Liver (tissue), 9 donors: Measurements from ENCODE around the gene SCAF11. TPM values are rescaled to one million over a fixed set of nuclear protein-coding genes. Genes with fewer than 3 reads are reported as not detected.

Source experiments
- DNase-seq: peaks from one replicate; pipeline ENCODE4 v3.0.0-alpha.2; 2017; ENCODE audit warnings: low spot score
- H3K27ac ChIP-seq, 2 donors: one replicate each; pipeline ENCODE4 v1.7.0; 2013; ENCODE audit warnings: inconsistent platforms in 2 of 2, low read length in 2 of 2, control low read depth in 1 of 2, low read depth in 1 of 2, mild to moderate bottlenecking in 1 of 2
- H3K27me3 ChIP-seq, 4 donors: one replicate each; pipeline versions ENCODE4 v1.6.1 to v1.7.0; 2013; ENCODE audit warnings: low read length in 3 of 4, inconsistent platforms in 1 of 4, mild to moderate bottlenecking in 1 of 4, moderate library complexity in 1 of 4; ENCODE audit not compliant: control insufficient read depth in 4 of 4, insufficient read depth in 4 of 4
- H3K36me3 ChIP-seq, 4 donors: one replicate each; pipeline versions ENCODE4 v1.6.1 to v1.7.0; 2013; ENCODE audit warnings: low read length in 3 of 4, mild to moderate bottlenecking in 3 of 4, low read depth in 1 of 4, moderate library complexity in 1 of 4; ENCODE audit not compliant: control insufficient read depth in 4 of 4, insufficient read depth in 3 of 4
- H3K4me1 ChIP-seq, 4 donors: one replicate each; pipeline versions ENCODE4 v1.6.1 to v1.7.0; 2013; ENCODE audit warnings: low read length in 3 of 4, mild to moderate bottlenecking in 3 of 4, moderate library complexity in 1 of 4; ENCODE audit not compliant: control insufficient read depth in 4 of 4, insufficient read depth in 4 of 4
- H3K4me3 ChIP-seq, 3 donors: one replicate each; pipeline versions ENCODE4 v1.6.1 to v1.7.0; 2013; ENCODE audit warnings: low read length in 3 of 3, control low read depth in 1 of 3, low read depth in 1 of 3, mild to moderate bottlenecking in 1 of 3
- H3K9ac ChIP-seq, 2 donors: one replicate each; pipeline ENCODE4 v1.7.0; 2013; ENCODE audit warnings: low read length in 2 of 2, mild to moderate bottlenecking in 2 of 2, moderate library complexity in 2 of 2, control low read depth in 1 of 2, low read depth in 1 of 2
- H3K9me3 ChIP-seq, 4 donors: one replicate each; pipeline versions ENCODE4 v1.6.1 to v1.7.0; 2013; ENCODE audit warnings: low read length in 3 of 4; ENCODE audit not compliant: control insufficient read depth in 4 of 4
- ATF3 ChIP-seq: IDR thresholded peaks from 2 replicates; pipeline ENCODE4 v1.6.1; 2016; ENCODE audit warnings: antibody characterized with exemption
- CTCF ChIP-seq: fragments of 150-350 bp; IDR thresholded peaks from 2 replicates; pipeline ENCODE4 v1.5.1; 2017; ENCODE audit warnings: improper control_type of control experiment, low read depth, low read length; ENCODE audit not compliant: missing input control
- EGR1 ChIP-seq, 2 donors: IDR thresholded peaks; 2 replicates each; pipeline ENCODE4 v1.6.1; 2016 to 2018; ENCODE audit warnings: antibody characterized with exemption in 2 of 2, low read depth in 2 of 2
- FOXA1 ChIP-seq: IDR thresholded peaks from 2 replicates; pipeline ENCODE4 v1.6.1; 2016; ENCODE audit warnings: antibody characterized with exemption
- FOXA2 ChIP-seq: IDR thresholded peaks from 2 replicates; pipeline ENCODE4 v1.6.1; 2016; ENCODE audit warnings: antibody characterized with exemption
- GABPA ChIP-seq, 2 donors: IDR thresholded peaks in 1 of 2; conservative IDR thresholded peaks in 1 of 2; 2 replicates each; pipeline ENCODE4 v1.6.1; 2016; ENCODE audit warnings: antibody characterized with exemption in 2 of 2, mild to moderate bottlenecking in 1 of 2, moderate library complexity in 1 of 2
- HNF4A ChIP-seq, 2 donors: conservative IDR thresholded peaks; 2 replicates each; pipeline ENCODE4 v1.6.1; 2016; ENCODE audit warnings: antibody characterized with exemption in 2 of 2, mild to moderate bottlenecking in 2 of 2
- HNF4G ChIP-seq: IDR thresholded peaks from 2 replicates; pipeline ENCODE4 v1.6.1; 2016; ENCODE audit warnings: antibody characterized with exemption
- MAX ChIP-seq: IDR thresholded peaks from 2 replicates; pipeline ENCODE4 v1.6.1; 2016; ENCODE audit warnings: antibody characterized with exemption
- NR2F2 ChIP-seq: IDR thresholded peaks from 2 replicates; pipeline ENCODE4 v1.6.1; 2016; ENCODE audit warnings: antibody characterized with exemption
- RAD21 ChIP-seq, 2 donors: IDR thresholded peaks; 2 replicates each; pipeline ENCODE4 v1.6.1; 2016; ENCODE audit warnings: antibody characterized with exemption in 2 of 2, mild to moderate bottlenecking in 2 of 2
- YY1 ChIP-seq: IDR thresholded peaks from 2 replicates; pipeline ENCODE4 v1.6.1; 2016; ENCODE audit warnings: antibody characterized with exemption, mild to moderate bottlenecking
- ZBTB33 ChIP-seq: IDR thresholded peaks from 2 replicates; pipeline ENCODE4 v1.6.1; 2016; ENCODE audit warnings: antibody characterized with exemption
- WGBS: extraction: QIAGEN DNeasy Blood & Tissue Kit; methylation state at CpG from one replicate; pipeline ENCODE4 v1.1.7; 2013; 5-methylcytosine and 5-hydroxymethylcytosine counted together
- polyA plus RNA-seq, 2 donors: library from polyadenylated mRNA; stranded (reverse) in 1 of 2; unstranded in 1 of 2; fragments of 200-250 nt in 1 of 2; fragments of >200 nt in 1 of 2; fragmentation: Nextera tagmentation in 1 of 2; extraction: Ambion mirVana in 1 of 2; gene quantifications; one replicate each; pipeline versions ENCODE4 v1.2.1 to v1.2.3, GENCODE V29; 2013 to 2015
- total RNA-seq, 2 donors: library from RNA; depleted of rRNA; stranded (reverse); fragments of >200 nt; gene quantifications; one replicate each; pipeline ENCODE4 v1.2.3, GENCODE V29; 2014
- donor health status: healthy.
- donor health status: healthy.
- donor health status: healthy.
- donor health status: healthy.
- donor health status: healthy.

The SCAF11 gene
- total and polyA plus RNA-seq, 4 donors: 15.6 to 80.0 (median 43.9) TPM

GRCh38 chr12:45989287-45989686 lies 1.1 kb downstream of the SCAF11 start:
- TF ChIP-seq HNF4G (no peak), CTCF (no peak), ZBTB33 (no peak), YY1 (no peak), RAD21 (IDR thresholded peaks at IDR 0.05) (no peak), FOXA1 (no peak), GABPA (IDR thresholded peaks at IDR 0.05 in 1 of 2, conservative IDR thresholded peaks at IDR 0.05 in 1 of 2) (no peak), FOXA2 (no peak), HNF4A (conservative IDR thresholded peaks at IDR 0.05) (no peak)

GRCh38 chr12:45988264-45988663 lies 2.1 kb downstream of the SCAF11 start:
- Histone ChIP-seq H3K4me1 (peaks cover 10 to 37% (median 27%) of the 10 kb centered on the region in 4 donors), H3K4me3 (no peak overlapping the region)

More at GRCh38 chr12:45989287-45989686, 1.1 kb downstream of the SCAF11 start:
- DNase-seq: no peak
- Histone ChIP-seq H3K4me1 (peaks cover 8 to 31% (median 24%) of the 10 kb centered on the region in 4 donors), H3K9me3 (no peaks in the 10 kb centered on the region), H3K27ac (peak overlapping the region; percentile 99 to 100), H3K9ac (peak overlapping the region; percentile 82 to 98), H3K4me3 (peak overlapping the region; percentile 66 to 90 (median 80)), H3K36me3 (peaks cover 0 to 2% (median 0%) of the 10 kb centered on the region in 4 donors), H3K27me3 (no peaks in the 10 kb centered on the region)
- 4% methylated on average over 10 of the region's 10 CpGs for WGBS

More at GRCh38 chr12:45988264-45988663, 2.1 kb downstream of the SCAF11 start:
- WGBS: 49% methylated on average over 3 of the region's 3 CpGs
- Histone ChIP-seq H3K27ac (no peak overlapping the region), H3K9me3 (no peaks in the 10 kb centered on the region), H3K9ac (peak overlapping the region in 1 of 2 donors; percentile 37), H3K27me3 (no peaks in the 10 kb centered on the region), H3K36me3 (peaks cover 0 to 2% (median 0%) of the 10 kb centered on the region in 4 donors)
- TF ChIP-seq RAD21 (IDR thresholded peaks at IDR 0.05) (no peak), MAX (no peak), ZBTB33 (no peak), FOXA1 (no peak), ATF3 (no peak), EGR1 (IDR thresholded peaks at IDR 0.05; ENCODE audit: low read depth in 2 of 2) (no peak), NR2F2 (no peak)
- DNase-seq: no peak
